Activated CD8-positive, alpha-beta memory T cell treated with anti-CD3 and anti-CD28 coated beads for 24 hours (primary cell): Measurements from ENCODE around the gene COL5A1.

Experiments used
- DNase-seq: peaks from one replicate; pipeline ENCODE4 v3.0.0-alpha.2; 2020

Gene COL5A1

GRCh38 chr9:134796882-134797281, 155.3 kb downstream of the COL5A1 start:
- no peak for DNase-seq

GRCh38 chr9:134800791-134801339, 159.3 kb downstream of the COL5A1 start:
- DNase-seq, result no peak

GRCh38 chr9:134802216-134802795, 160.7 kb downstream of the COL5A1 start:
- DNase-seq, result no peak

GRCh38 chr9:134804871-134805270, 163.3 kb downstream of the COL5A1 start:
- no peak for DNase-seq

- no peak for DNase-seq
Measured at GRCh38 chr9:134807716-134808446, 166.3 kb downstream of the COL5A1 start.

GRCh38 chr9:134808447-134808792, 166.8 kb downstream of the COL5A1 start:
- no peak for DNase-seq

GRCh38 chr9:134809292-134809691, 167.7 kb downstream of the COL5A1 start:
- no peak for DNase-seq

GRCh38 chr9:134809826-134810225, 168.2 kb downstream of the COL5A1 start:
- DNase-seq, result no peak

- no peak for DNase-seq
Measured at GRCh38 chr9:134811079-134811672, 169.6 kb downstream of the COL5A1 start.

- no peak for DNase-seq
Measured at GRCh38 chr9:134811673-134812342, 170.2 kb downstream of the COL5A1 start.

GRCh38 chr9:134812343-134812673, 170.7 kb downstream of the COL5A1 start:
- no peak for DNase-seq

GRCh38 chr9:134813841-134814240, 172.2 kb downstream of the COL5A1 start:
- DNase-seq, result no peak

GRCh38 chr9:134814598-134815215, 173.1 kb downstream of the COL5A1 start:
- no peak for DNase-seq

GRCh38 chr9:134815435-134816214, 174.0 kb downstream of the COL5A1 start:
- no peak for DNase-seq

GRCh38 chr9:134816264-134816663, 174.7 kb downstream of the COL5A1 start:
- no peak for DNase-seq

- DNase-seq, result no peak
Measured at GRCh38 chr9:134818000-134818568, 176.5 kb downstream of the COL5A1 start.

- DNase-seq, result no peak
Measured at GRCh38 chr9:134818591-134818990, 177.0 kb downstream of the COL5A1 start.

- no peak for DNase-seq
Measured at GRCh38 chr9:134820901-134821300, 179.3 kb downstream of the COL5A1 start.

- DNase-seq, result no peak
Measured at GRCh38 chr9:134822541-134822940, 180.9 kb downstream of the COL5A1 start.

GRCh38 chr9:134823623-134824022, 182.0 kb downstream of the COL5A1 start:
- no peak for DNase-seq

GRCh38 chr9:134824583-134824982, 183.0 kb downstream of the COL5A1 start:
- DNase-seq, result no peak

- no peak for DNase-seq
Measured at GRCh38 chr9:134825025-134825424, 183.4 kb downstream of the COL5A1 start.
